ENCODE measurements around the gene KLC1.

GRCh38 chr14:103652806-103653205, 23.8 kb downstream of the KLC1 start:
- TF ChIP-seq CTCF (IDR thresholded peaks at IDR 0.05): no peak
- no peak for TF ChIP-seq POLR2A (IDR thresholded peaks at IDR 0.05)
- TF ChIP-seq POLR2AphosphoS5 (IDR thresholded peaks at IDR 0.05): no peak
